NCI-H1105 treated with DMSO at 0.1 percent for 48 hours (cell line): ENCODE data around the gene GMPR.
A peak's percentile ranks its signal among the peaks of the same experiment; 100 is the strongest.

Experiments
- DNase-seq: peaks from one replicate; lab custom pipeline; 2025; lab: John Stamatoyannopoulos, UW

GMPR gene

DNA sequence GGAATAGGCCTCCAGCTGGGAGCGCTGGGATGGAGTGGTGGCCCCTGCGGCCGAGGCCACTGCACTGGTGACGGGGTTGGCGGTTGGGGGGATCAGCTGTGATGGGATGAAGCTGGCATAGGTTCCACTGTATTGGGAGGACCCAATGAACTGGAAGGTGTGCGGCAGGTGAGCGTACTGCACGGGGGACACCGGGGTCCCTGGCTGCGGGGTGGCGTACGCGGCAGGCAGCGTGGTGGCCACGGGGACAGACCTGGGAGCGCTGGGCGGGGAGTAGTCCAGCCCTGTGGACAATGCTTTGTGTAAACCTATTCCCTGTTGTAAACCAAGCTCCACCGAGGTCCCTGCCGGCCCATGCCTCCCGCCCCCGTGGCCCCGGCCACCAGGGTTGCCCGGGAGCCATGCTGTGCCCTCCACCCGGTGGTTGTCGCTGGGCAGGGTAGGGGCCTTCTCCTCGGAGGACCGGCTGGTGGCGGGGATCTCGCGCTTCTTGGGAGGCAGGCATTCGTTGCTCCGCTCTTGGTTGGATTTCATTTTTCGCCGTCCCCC, 89.5 kb downstream of the GMPR start:
- DNase-seq, result no peak

DNA sequence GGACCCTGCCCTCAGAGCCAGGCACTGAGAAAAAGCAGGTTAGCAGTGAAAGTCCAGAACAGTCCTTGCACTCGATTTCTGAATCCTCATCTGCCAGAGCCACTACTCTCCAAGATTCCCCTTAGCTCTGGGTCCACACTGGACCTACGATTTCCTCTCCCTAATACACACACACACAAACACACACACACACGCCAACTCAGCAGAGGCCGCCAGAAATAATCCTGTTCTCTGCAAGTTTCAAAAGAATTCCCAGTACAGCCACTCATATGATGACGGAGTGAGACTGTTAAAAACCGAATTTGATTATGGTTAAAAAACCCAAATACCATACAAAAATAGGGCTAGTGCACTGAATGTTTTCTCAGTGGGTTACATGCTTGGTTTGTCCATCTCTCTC, 90.8 kb downstream of the GMPR start:
- no peak for DNase-seq

DNA sequence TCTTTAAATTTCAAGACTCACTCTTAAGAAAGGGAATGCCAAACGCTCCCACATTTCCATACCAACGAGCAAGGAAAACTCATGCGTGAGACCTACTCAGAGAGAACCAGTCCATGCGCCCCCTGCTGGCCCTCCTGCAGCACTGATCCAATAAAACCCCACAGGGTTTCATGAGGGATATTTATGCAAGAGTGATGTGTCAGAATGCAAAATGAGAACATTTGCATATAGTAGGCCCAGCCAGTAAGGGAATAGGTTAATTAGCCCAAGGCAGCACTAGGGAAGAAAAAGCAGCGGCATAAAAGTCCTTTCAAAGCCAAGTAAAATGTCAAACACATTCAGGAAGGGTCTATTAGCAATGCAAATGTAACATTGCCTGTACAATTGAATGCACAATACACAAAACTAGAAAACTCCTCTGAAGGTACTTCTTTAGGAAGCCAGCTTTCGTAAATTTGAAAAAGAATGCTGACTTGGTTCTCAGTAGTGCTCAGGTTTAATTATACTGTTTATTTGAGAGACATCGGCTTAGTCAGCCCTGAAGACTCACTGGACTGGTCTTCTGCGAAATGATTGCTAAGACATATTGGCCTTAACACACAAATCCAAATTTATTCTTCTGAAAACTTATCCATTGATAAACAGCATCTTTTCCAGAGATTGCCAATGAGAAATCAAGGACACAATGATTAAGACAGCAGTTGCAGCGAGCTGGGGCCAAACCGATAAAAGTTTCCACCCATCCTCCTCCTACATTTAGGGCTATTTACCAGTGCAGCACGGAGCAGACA, 93.2 kb downstream of the GMPR start:
- peak; percentile 68 for DNase-seq

DNA sequence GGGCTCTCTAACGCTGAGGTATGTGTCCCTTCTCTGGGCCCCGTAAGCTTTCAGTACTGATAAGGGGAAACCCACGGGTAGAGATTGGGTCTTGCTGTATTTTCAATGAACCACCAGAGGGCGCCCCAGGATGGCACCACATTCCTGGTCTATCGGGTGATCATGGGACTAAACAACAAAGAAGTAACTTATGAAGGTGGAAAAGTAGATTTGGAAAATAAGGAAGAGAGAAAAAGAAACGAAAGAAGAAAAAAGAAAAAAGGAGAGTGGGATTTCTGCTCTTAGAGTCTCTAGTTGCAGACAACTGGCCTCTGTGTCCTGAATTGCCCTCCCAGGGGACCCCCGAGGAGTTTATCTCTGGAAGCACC, 93.8 kb downstream of the GMPR start:
- DNase-seq, result peak; percentile 67

DNA sequence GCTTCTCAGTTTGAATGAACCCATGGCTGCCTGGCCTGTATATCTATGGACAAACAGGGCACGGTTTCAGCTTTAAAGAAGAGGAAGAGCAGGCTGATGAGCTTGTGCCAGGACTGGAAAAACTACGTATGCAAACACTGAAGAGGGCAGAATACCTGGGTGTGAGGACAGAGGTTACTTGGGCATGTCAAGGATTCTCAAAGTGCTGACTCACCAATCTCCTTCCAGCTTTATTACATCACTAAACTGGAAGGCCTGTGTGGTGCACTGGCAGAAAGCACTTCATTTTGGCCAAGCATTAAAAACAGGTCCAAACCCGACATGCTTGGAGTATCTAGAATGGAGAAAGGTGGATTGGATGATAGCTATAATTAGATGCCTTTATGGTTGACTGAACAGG, 95.2 kb downstream of the GMPR start:
- peak; percentile 13 for DNase-seq

DNA sequence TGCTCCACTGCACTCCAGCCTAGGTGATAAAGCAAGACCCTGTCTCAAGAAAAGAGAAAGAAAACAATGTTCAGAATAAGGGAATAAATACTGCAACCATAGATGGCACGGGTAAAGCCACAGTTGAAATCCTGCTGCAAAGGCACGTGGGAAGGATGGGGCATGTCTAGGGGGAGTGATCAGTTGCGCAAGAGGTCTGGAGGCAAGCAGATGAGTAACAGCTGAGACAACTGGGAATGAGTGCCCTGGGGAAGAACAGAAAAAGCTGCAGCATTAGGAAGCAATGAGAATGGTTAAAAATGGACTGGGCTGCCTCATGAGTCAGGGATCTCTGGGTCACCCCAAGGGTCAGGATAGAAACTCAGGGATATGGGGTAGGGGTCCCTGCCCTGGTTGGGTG, 96.3 kb downstream of the GMPR start:
- DNase-seq, result no peak

DNA sequence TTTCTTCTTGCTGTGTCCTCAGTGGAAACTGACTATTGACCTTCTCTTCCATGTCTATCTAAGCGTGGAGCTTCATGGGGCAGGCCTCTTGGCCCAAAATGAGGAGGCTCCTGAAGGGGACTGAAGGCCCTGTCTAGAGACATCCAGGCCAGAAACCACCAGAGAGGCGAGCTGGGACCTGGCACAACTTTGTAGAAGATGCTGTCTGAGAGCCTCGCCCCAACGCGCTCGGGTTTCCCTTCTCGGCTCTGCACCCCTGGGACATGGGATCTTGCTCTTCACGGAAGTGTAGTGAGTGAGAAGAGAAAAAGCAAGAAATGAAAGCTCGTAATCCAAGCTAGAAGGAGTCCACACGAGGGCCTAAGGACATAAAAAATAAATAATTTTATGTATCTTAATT, 96.8 kb downstream of the GMPR start:
- no peak for DNase-seq

DNA sequence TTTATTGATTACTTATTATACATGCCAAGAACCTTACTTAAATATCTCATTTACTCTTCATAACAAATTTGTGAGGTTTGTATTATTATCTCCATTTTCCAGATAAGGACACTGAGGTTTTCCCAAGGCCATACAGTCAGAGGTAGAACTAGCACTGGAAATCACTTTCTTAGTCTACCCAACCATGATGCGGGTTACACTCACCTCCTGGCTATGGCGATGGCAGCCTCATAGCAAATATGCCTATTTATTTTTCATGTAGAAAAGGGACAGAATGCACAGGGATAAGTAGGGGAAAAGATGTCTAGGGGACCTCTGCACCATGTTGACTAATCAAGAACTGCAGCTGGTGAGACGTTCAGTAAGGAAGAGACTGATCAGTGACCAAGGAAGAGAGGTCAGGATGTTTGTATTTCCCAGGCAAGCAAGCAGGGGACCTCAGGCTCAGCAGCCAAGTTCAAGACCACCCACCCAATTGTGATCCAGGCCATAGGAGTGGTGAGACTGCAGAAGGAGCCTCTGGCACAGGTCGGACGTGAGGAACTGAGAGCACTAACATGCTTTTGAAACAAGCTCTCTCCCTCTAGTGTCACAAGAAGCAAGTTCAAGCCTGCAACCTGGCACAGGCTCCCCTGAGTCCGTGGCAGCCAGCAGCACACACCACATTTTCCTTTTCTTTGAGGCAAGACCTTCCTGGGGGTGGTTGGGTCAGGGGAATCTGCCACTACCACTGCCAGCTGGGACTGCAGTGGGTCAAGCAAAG, 97.8 kb downstream of the GMPR start:
- DNase-seq, result no peak

DNA sequence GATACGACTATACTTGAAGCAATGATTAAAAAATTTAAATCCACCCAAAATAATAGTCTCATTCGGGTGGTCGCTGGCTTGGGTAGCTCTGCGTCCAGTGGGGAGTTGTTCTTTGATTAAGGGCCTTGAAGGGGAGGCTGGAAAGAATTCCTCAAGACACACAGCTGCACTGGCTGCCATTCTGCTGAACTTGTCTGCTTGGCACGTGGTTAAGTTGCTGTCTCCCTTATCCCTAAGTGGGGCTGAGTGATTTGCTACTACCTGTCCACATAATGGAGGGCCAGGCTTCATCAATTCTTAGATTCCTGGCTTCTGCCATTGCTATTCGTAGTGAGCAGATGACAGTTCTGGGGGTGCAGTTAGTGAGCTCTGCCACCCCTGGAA, 98.5 kb downstream of the GMPR start:
- DNase-seq, result no peak

DNA sequence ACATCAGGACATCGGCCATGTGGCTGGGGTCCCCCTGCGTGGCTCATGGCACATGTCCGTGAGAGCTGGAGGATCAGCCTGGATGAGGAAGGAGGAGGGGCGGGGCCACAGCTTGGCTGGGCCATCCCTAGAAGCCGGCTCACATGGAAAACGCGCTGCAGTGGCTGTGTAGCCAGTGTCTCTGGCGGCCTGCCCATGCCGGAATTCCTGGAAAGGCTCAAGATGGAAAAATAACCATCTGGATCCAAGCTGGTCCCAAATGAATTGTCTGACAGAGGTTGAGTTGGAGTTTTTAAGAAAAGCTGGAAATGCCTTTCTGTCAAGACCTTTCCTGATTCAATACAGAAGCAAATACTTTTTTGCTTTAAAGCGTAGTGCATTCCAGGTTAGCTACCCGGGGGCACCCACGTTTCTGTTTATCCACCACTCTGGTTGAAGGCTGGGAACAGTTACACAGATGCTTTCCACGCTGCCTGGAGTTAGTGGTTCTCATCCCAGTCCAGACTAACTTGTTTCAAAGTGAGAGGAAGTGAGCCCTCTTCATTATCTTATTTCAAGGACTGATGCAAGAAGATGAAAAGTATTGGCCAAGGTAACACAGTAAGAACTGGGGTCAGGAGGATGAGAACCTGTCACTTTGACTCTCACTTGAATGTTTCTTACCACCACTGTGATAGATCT, 99.0 kb downstream of the GMPR start:
- DNase-seq, result no peak

DNA sequence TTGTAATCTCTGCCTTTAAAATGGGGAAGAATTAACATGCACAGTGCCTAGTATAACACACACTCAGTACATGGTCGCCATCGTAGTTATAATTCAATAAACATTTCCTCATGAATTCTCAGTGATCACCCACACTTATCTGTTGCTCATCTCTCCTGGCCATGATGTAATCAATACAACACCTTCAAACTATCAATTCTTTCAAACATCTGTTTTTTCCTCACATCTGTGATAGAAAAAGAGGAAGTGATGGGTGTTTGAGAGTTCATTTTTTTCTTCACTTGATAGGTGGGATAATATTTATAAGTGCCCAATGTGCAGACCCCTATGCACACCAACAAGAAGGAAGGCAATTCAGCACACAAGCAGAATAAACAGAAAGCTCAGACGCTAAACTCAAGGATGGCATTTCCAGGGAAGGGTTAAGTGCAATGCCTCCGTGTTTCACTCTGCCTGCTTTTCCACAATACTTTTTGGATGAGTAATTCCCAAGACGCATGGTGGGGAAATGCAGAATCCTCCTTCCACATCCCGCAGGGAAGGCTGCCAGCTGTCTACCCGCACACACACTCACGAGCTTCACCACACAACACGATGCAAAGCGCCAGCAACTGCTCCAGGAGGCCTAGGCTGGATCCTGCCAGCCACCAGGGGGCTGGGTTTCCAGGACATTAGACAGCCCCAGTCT, 100.3 kb downstream of the GMPR start:
- no peak for DNase-seq

DNA sequence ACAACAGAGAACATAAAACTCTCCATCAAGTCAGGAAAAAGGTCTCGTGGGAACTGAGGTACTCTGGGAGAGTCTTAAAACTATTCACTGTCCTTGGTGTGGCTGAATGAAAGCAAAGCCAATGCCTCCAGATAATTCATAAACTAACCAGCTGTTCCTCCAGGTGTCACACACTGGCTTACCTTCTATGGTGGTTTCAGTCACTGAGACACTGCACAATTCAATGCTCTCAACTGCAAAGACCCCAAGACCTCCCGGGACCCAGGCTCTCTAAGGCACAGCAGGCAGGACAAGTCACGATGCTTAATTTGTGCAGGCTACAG, 100.8 kb downstream of the GMPR start:
- no peak for DNase-seq

DNA sequence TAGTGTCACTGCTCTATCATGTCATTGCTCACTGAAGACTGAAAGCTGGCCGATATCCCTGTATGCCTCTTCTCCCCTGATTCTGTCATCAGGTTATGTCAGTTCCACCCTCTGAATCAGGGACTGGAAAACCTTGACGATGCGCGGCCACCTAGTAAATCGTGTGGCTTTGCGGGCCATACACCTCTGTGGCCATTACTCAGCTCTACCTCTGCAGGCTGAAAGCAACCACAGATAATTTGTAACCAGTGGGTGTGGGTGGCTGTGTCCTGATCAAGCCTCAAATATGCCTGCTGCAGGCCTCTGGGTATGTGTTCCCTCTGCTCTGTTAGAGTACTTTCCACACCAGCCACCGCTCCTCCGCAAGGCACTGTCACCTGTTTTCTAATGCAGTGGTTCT, 105.2 kb downstream of the GMPR start:
- no peak for DNase-seq

DNA sequence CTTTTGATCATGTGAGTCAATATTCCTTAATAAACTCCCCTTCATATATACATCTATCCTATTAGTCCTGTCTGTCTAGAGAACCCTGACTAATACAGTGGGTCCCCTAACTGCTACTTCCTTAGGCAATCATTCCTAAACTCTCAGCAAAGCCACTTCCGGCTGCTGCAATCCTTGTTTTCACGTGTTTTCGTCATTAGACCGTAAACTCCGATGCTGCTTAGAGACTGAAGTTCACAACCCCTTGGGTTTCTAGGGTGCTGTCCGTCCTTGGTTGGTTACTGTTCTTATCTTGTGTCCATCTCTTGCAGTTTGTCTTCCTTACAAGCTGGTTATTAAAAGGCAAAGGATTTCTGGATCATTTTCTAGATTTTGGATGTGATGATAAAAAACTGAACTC, 106.4 kb downstream of the GMPR start:
- DNase-seq, result no peak
